ENCODE measurements around the gene HERC4. TPM values are rescaled to one million over a fixed set of nuclear protein-coding genes. Genes with fewer than 3 reads are reported as not detected.
"Not testable (repeated sequence)": the region's sequence is repeated elsewhere in the genome, so short reads cannot be mapped to it uniquely, and the experiment has no call there.

Gene HERC4
- total and polyA plus RNA-seq, 4 donors: 9.5 to 108 (median 55.0) TPM

GRCh38 chr10:68086011-68086410 is 10.9 kb upstream of the HERC4 start:
- WGBS, 2 donors: 58 to 64% methylated on average over 2 of the region's 2 CpGs
- H3K4me1 ChIP-seq (ENCODE audit: control insufficient read depth in 1 of 2, insufficient read depth in 2 of 2, low read length in 2 of 2): no peaks in the 10 kb centered on the region
- intact Hi-C loops (cut with DNase I): no loop called here
- H3K27me3 ChIP-seq (ENCODE audit: control insufficient read depth in 1 of 2, insufficient read depth in 2 of 2, low read length in 1 of 2): no peaks in the 10 kb centered on the region
- H3K9me3 ChIP-seq (ENCODE audit: control insufficient read depth, low read length): no peaks in the 10 kb centered on the region
- ATAC-seq (ENCODE audit: low FRiP score) (no peak), DNase-seq (no peak)
- H3K4me3 ChIP-seq (ENCODE audit: low read length in 2 of 2): no peak overlapping the region
- H3K36me3 ChIP-seq (ENCODE audit: control insufficient read depth in 1 of 2, insufficient read depth in 2 of 2, low read length in 1 of 2): no peaks in the 10 kb centered on the region
- H3K27ac ChIP-seq (ENCODE audit: low read depth in 1 of 2, low read length in 2 of 2): no peak overlapping the region

- WGBS, 2 donors: 86 to 90% methylated on average over 4 of the region's 4 CpGs
- no peak overlapping the region for H3K4me3 ChIP-seq (ENCODE audit: low read length in 2 of 2)
- H3K36me3 ChIP-seq (ENCODE audit: control insufficient read depth in 1 of 2, insufficient read depth in 2 of 2, low read length in 1 of 2): no peaks in the 10 kb centered on the region
- ATAC-seq (ENCODE audit: low FRiP score) (no peak), DNase-seq (no peak)
- H3K9me3 ChIP-seq (ENCODE audit: control insufficient read depth, low read length): no peaks in the 10 kb centered on the region
- no peaks in the 10 kb centered on the region for H3K27me3 ChIP-seq (ENCODE audit: control insufficient read depth in 1 of 2, insufficient read depth in 2 of 2, low read length in 1 of 2)
- no peaks in the 10 kb centered on the region for H3K4me1 ChIP-seq (ENCODE audit: control insufficient read depth in 1 of 2, insufficient read depth in 2 of 2, low read length in 2 of 2)
- intact Hi-C loops (cut with DNase I): no loop called here
- no peak overlapping the region for H3K27ac ChIP-seq (ENCODE audit: low read depth in 1 of 2, low read length in 2 of 2)
Observed at GRCh38 chr10:68084469-68084868, 9.4 kb upstream of the HERC4 start.

- H3K27me3 ChIP-seq (ENCODE audit: control insufficient read depth in 1 of 2, insufficient read depth in 2 of 2, low read length in 1 of 2): no peaks in the 10 kb centered on the region
- ATAC-seq (ENCODE audit: low FRiP score) (no peak), DNase-seq (no peak)
- H3K4me1 ChIP-seq (ENCODE audit: control insufficient read depth in 1 of 2, insufficient read depth in 2 of 2, low read length in 2 of 2): no peaks in the 10 kb centered on the region
- intact Hi-C loops (cut with DNase I): loop anchor here in 1 of 2 donors (2.0 kb wide), 1 partner anchor 73 kb away; no protein-coding TSS in a partner anchor
- H3K36me3 ChIP-seq (ENCODE audit: control insufficient read depth in 1 of 2, insufficient read depth in 2 of 2, low read length in 1 of 2): no peaks in the 10 kb centered on the region
- no peak overlapping the region for H3K4me3 ChIP-seq (ENCODE audit: low read length in 2 of 2)
- no peak overlapping the region for H3K27ac ChIP-seq (ENCODE audit: low read depth in 1 of 2, low read length in 2 of 2)
- no peaks in the 10 kb centered on the region for H3K9me3 ChIP-seq (ENCODE audit: control insufficient read depth, low read length)
- 14 to 35% methylated on average over 1 of the region's 1 CpG for WGBS, 2 donors
Observed at GRCh38 chr10:68083953-68084352, 8.9 kb upstream of the HERC4 start.

- 5 to 8% methylated on average over 1 of the region's 1 CpG for WGBS, 2 donors
- Histone ChIP-seq H3K4me3 (ENCODE audit: low read length in 2 of 2) (no peak overlapping the region), H3K27ac (ENCODE audit: low read depth in 1 of 2, low read length in 2 of 2) (no peak overlapping the region), H3K36me3 (ENCODE audit: control insufficient read depth in 1 of 2, insufficient read depth in 2 of 2, low read length in 1 of 2) (no peaks in the 10 kb centered on the region), H3K4me1 (ENCODE audit: control insufficient read depth in 1 of 2, insufficient read depth in 2 of 2, low read length in 2 of 2) (no peaks in the 10 kb centered on the region), H3K9me3 (ENCODE audit: control insufficient read depth, low read length) (no peaks in the 10 kb centered on the region), H3K27me3 (ENCODE audit: control insufficient read depth in 1 of 2, insufficient read depth in 2 of 2, low read length in 1 of 2) (no peaks in the 10 kb centered on the region)
- DNase-seq (no peak), ATAC-seq (ENCODE audit: low FRiP score) (no peak)
- intact Hi-C loops (cut with DNase I): loop anchor here in 1 of 2 donors (2.0 kb wide), 1 partner anchor 74 kb away; no protein-coding TSS in a partner anchor
Observed at GRCh38 chr10:68082872-68083271, 7.8 kb upstream of the HERC4 start.

GRCh38 chr10:68081916-68082315 is 6.8 kb upstream of the HERC4 start:
- no peak overlapping the region for H3K4me3 ChIP-seq (ENCODE audit: low read length in 2 of 2)
- H3K9me3 ChIP-seq (ENCODE audit: control insufficient read depth, low read length): no peaks in the 10 kb centered on the region
- no peak for DNase-seq
- no peak for ATAC-seq (ENCODE audit: low FRiP score)
- intact Hi-C loops (cut with DNase I): loop anchor here (2.0 kb wide), 1 partner anchor 75 kb away; no protein-coding TSS in a partner anchor
- 83 to 86% methylated on average over 6 of the region's 6 CpGs for WGBS, 2 donors
- no peaks in the 10 kb centered on the region for H3K27me3 ChIP-seq (ENCODE audit: control insufficient read depth in 1 of 2, insufficient read depth in 2 of 2, low read length in 1 of 2)
- no peaks in the 10 kb centered on the region for H3K4me1 ChIP-seq (ENCODE audit: control insufficient read depth in 1 of 2, insufficient read depth in 2 of 2, low read length in 2 of 2)
- no peak overlapping the region for H3K27ac ChIP-seq (ENCODE audit: low read depth in 1 of 2, low read length in 2 of 2)
- H3K36me3 ChIP-seq (ENCODE audit: control insufficient read depth in 1 of 2, insufficient read depth in 2 of 2, low read length in 1 of 2): no peaks in the 10 kb centered on the region

- H3K27me3 ChIP-seq (ENCODE audit: control insufficient read depth in 1 of 2, insufficient read depth in 2 of 2, low read length in 1 of 2): no peaks in the 10 kb centered on the region
- WGBS, 2 donors: 76 to 79% methylated on average over 5 of the region's 5 CpGs
- DNase-seq (no peak), ATAC-seq (ENCODE audit: low FRiP score) (no peak)
- no peak overlapping the region for H3K4me3 ChIP-seq (ENCODE audit: low read length in 2 of 2)
- intact Hi-C loops (cut with DNase I): loop anchor here in 1 of 2 donors (2.0 kb wide), 1 partner anchor 76 kb away; no protein-coding TSS in a partner anchor
- no peaks in the 10 kb centered on the region for H3K36me3 ChIP-seq (ENCODE audit: control insufficient read depth in 1 of 2, insufficient read depth in 2 of 2, low read length in 1 of 2)
- no peak overlapping the region for H3K27ac ChIP-seq (ENCODE audit: low read depth in 1 of 2, low read length in 2 of 2)
- no peaks in the 10 kb centered on the region for H3K9me3 ChIP-seq (ENCODE audit: control insufficient read depth, low read length)
- H3K4me1 ChIP-seq (ENCODE audit: control insufficient read depth in 1 of 2, insufficient read depth in 2 of 2, low read length in 2 of 2): no peaks in the 10 kb centered on the region
Observed at GRCh38 chr10:68080853-68081431, 5.9 kb upstream of the HERC4 start.

- no peaks in the 10 kb centered on the region for H3K4me1 ChIP-seq (ENCODE audit: control insufficient read depth in 1 of 2, insufficient read depth in 2 of 2, low read length in 2 of 2)
- intact Hi-C loops (cut with DNase I): loop anchor here (10.0 kb wide), 2 partner anchors 225 to 255 kb away; partner anchors contain the start of genes HNRNPH3 (in 1 of the 2) and PBLD (in 1 of the 2)
- H3K36me3 ChIP-seq (ENCODE audit: control insufficient read depth in 1 of 2, insufficient read depth in 2 of 2, low read length in 1 of 2): no peaks in the 10 kb centered on the region
- ATAC-seq (ENCODE audit: low FRiP score): no peak
- H3K4me3 ChIP-seq (ENCODE audit: low read length in 2 of 2): no peak overlapping the region
- no peak for DNase-seq
- 87 to 96% methylated on average over 1 of the region's 1 CpG for WGBS, 2 donors
- H3K27me3 ChIP-seq (ENCODE audit: control insufficient read depth in 1 of 2, insufficient read depth in 2 of 2, low read length in 1 of 2): no peaks in the 10 kb centered on the region
- no peaks in the 10 kb centered on the region for H3K9me3 ChIP-seq (ENCODE audit: control insufficient read depth, low read length)
- no peak overlapping the region for H3K27ac ChIP-seq (ENCODE audit: low read depth in 1 of 2, low read length in 2 of 2)
Observed at GRCh38 chr10:68079434-68079833, 4.4 kb upstream of the HERC4 start.

- no peak for DNase-seq
- 91 to 97% methylated on average over 5 of the region's 5 CpGs for WGBS, 2 donors
- Histone ChIP-seq H3K4me3 (ENCODE audit: low read length in 2 of 2) (no peak overlapping the region), H3K9me3 (ENCODE audit: control insufficient read depth, low read length) (no peaks in the 10 kb centered on the region), H3K36me3 (ENCODE audit: control insufficient read depth in 1 of 2, insufficient read depth in 2 of 2, low read length in 1 of 2) (no peaks in the 10 kb centered on the region), H3K27me3 (ENCODE audit: control insufficient read depth in 1 of 2, insufficient read depth in 2 of 2, low read length in 1 of 2) (no peaks in the 10 kb centered on the region), H3K4me1 (ENCODE audit: control insufficient read depth in 1 of 2, insufficient read depth in 2 of 2, low read length in 2 of 2) (no peaks in the 10 kb centered on the region), H3K27ac (ENCODE audit: low read depth in 1 of 2, low read length in 2 of 2) (no peak overlapping the region)
- no peak for ATAC-seq (ENCODE audit: low FRiP score)
- intact Hi-C loops (cut with DNase I): loop anchor here (10.0 kb wide), 2 partner anchors 222 to 258 kb away; partner anchors contain the start of genes HNRNPH3 (in 1 of the 2) and PBLD (in 1 of the 2)
Observed at GRCh38 chr10:68077026-68077425, 1.9 kb upstream of the HERC4 start.

- H3K27ac ChIP-seq (ENCODE audit: low read depth in 1 of 2, low read length in 2 of 2); H3K4me1 ChIP-seq (ENCODE audit: control insufficient read depth in 1 of 2, insufficient read depth in 2 of 2, low read length in 2 of 2); H3K4me3 ChIP-seq (ENCODE audit: low read length in 2 of 2); ATAC-seq (ENCODE audit: low FRiP score); H3K9me3 ChIP-seq (ENCODE audit: control insufficient read depth, low read length); H3K27me3 ChIP-seq (ENCODE audit: control insufficient read depth in 1 of 2, insufficient read depth in 2 of 2, low read length in 1 of 2); H3K36me3 ChIP-seq (ENCODE audit: control insufficient read depth in 1 of 2, insufficient read depth in 2 of 2, low read length in 1 of 2): not testable (repeated sequence)
- peak in 1 of 2 donors; percentile 50 for DNase-seq
- 97% methylated on average over 15 of the region's 15 CpGs for WGBS, 2 donors
- intact Hi-C loops (cut with DNase I): loop anchor here (10.0 kb wide), 2 partner anchors 221 to 259 kb away; partner anchors contain the start of genes HNRNPH3 (in 1 of the 2) and PBLD (in 1 of the 2)
Observed at GRCh38 chr10:68076081-68076480, 998 bp upstream of the HERC4 start.
